Activated naive CD8-positive, alpha-beta T cell treated with anti-CD3 and anti-CD28 coated beads, Interleukin-2, amount 50 U/mL, for 24 hours (primary cell): ENCODE data around the gene FNBP1.
A peak's percentile ranks its signal among the peaks of the same experiment; 100 is the strongest.
"Not testable (repeated sequence)": the region's sequence is repeated elsewhere in the genome, so short reads cannot be mapped to it uniquely, and the experiment has no call there.

Experiments used
- ATAC-seq: fragments of 150-1000 bp; cut with Tn5 transposase; one replicate; pipeline ENCODE4 v1.10.0; 2021
- DNase-seq: peaks from one replicate; pipeline ENCODE4 v3.0.0; 2021
- H3K27ac Mint-ChIP-seq: one replicate; pipeline ENCODE4 v1.8.0; 2021; ENCODE audit warnings: mild to moderate bottlenecking, mixed read lengths
- H3K27me3 Mint-ChIP-seq: one replicate; pipeline ENCODE4 v1.8.0; 2021; ENCODE audit warnings: mixed read lengths
- H3K36me3 Mint-ChIP-seq: one replicate; pipeline ENCODE4 v1.8.0; 2021; ENCODE audit warnings: low read depth, mixed read lengths
- H3K4me1 Mint-ChIP-seq: one replicate; pipeline ENCODE4 v1.8.0; 2021; ENCODE audit warnings: mixed read lengths
- H3K4me3 Mint-ChIP-seq: one replicate; pipeline ENCODE4 v1.8.0; 2021; ENCODE audit warnings: mild to moderate bottlenecking, moderate library complexity, mixed read lengths
- H3K9me3 Mint-ChIP-seq: one replicate; pipeline ENCODE4 v1.8.0; 2021; ENCODE audit warnings: mixed read lengths

The FNBP1 gene

GRCh38 chr9:129981180-129981907 is 61.6 kb downstream of the FNBP1 start:
- Mint-ChIP-seq H3K4me3 (no peak overlapping the region), H3K4me1 (peaks cover 54% of the 10 kb centered on the region), H3K36me3 (peaks cover 53% of the 10 kb centered on the region), H3K27me3 (no peaks in the 10 kb centered on the region), H3K27ac (peak overlapping the region; percentile 81), H3K9me3 (peaks cover 6% of the 10 kb centered on the region)
- ATAC-seq (no peak), DNase-seq (no peak)

- DNase-seq, ATAC-seq, H3K9me3 Mint-ChIP-seq, H3K27ac Mint-ChIP-seq, H3K27me3 Mint-ChIP-seq, H3K4me3 Mint-ChIP-seq: not testable (repeated sequence)
- Mint-ChIP-seq H3K36me3 (peaks cover 49% of the 10 kb centered on the region), H3K4me1 (peaks cover 44% of the 10 kb centered on the region)
Measured at GRCh38 chr9:129980224-129980623, 62.8 kb downstream of the FNBP1 start.

DNA sequence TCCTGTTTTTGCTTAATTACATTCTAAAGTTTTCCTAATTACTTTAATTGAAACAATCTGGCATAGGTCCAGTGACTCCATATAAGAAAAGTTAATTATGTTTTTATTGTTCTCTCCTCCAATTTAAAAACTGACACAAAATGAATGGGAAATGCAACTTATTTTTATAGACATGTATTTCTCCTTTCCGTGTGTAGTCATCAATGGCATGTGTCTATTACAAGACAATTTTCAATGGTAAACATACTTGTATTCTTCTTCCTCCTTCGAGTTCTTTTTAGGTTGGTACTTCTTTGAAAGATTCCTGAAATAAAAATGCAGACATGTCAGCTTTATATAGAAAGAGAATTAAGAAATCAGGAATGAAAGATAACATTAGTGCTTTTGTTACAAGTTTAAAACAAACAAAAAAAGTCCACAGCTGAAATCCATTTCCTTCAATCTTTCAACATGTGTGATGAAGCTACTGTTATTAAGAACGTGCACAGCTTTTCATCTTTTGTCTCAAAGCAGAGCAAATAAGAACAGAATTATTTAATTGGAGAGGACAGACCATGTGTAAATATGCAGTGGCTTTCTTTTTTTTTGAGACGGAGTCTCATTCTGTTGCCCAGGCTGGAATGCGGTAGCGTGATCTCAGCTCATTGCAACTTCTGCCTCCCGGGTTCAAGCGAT is 63.8 kb downstream of the FNBP1 start:
- H3K27ac Mint-ChIP-seq = peak overlapping the region; percentile 76
- no peak for DNase-seq
- no peaks in the 10 kb centered on the region for H3K9me3 Mint-ChIP-seq
- peaks cover 34% of the 10 kb centered on the region for H3K4me1 Mint-ChIP-seq
- peaks cover 46% of the 10 kb centered on the region for H3K36me3 Mint-ChIP-seq
- H3K27me3 Mint-ChIP-seq = no peaks in the 10 kb centered on the region
- ATAC-seq = no peak
- no peak overlapping the region for H3K4me3 Mint-ChIP-seq

DNA sequence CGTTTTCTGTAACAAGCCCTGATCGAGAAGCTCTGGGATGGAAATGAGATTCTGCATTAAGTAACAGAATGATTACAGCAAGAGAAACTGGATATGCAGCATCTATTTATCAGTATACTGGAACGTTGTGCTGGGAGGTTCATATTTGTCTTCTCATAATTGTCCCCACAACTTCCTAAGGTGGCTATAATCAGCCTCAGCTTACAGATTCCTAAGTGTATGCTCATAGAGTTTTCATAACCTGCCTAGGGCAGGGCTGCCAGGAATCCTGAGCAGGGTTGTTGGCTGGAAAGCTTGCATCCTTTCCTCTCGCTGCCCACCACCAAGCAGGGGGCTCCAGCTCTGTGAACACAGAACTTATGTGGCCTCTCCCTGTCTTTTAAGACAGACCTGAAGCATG is 70.2 kb downstream of the FNBP1 start:
- DNase-seq (no peak), ATAC-seq (no peak)
- H3K36me3 Mint-ChIP-seq = peaks cover 52% of the 10 kb centered on the region
- H3K4me1 Mint-ChIP-seq = peaks cover 52% of the 10 kb centered on the region
- H3K9me3 Mint-ChIP-seq = no peaks in the 10 kb centered on the region
- H3K27me3 Mint-ChIP-seq = no peaks in the 10 kb centered on the region
- no peak overlapping the region for H3K4me3 Mint-ChIP-seq
- H3K27ac Mint-ChIP-seq = peak overlapping the region; percentile 74

DNA sequence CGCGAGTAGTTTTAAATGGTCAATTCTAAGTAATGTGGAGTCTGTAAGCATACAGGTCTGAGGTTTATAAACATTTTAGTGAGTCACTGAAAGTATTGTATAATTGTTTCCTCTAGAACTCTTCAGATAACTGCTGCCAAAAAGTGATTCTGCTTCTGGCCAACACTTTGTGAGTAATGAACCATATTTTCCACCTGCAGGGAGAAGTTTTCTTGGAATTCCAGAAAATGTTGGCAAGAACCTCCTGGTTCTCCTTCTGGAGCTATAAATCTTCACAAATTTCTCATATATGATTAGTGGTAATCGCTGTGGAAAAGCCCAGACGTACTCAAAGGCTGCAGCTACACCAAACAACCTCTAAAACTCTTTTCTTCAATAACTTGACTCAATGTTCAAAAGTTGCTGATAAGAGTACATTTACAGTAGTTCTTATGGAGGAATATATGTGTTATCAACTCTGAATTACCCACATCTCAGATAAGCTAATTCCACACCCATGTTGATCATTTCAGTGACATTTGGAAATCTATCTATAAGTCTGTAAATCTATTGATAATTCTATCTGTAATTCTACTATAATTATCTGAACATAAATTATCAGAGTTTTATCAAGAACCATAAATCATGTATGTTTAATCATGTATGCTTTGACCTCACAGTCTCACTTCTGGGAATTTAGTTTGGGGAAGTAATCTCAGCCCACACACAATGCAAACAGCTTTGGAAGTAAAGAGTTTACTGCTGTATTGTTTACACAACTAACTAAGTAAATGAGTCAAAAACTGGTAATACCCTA is 74.1 kb downstream of the FNBP1 start:
- H3K4me1 Mint-ChIP-seq = peaks cover 84% of the 10 kb centered on the region
- no peaks in the 10 kb centered on the region for H3K9me3 Mint-ChIP-seq
- DNase-seq (no peak), ATAC-seq (peak; percentile 82)
- peak overlapping the region; percentile 38 for H3K4me3 Mint-ChIP-seq
- H3K27me3 Mint-ChIP-seq = no peaks in the 10 kb centered on the region
- peak overlapping the region; percentile 89 for H3K27ac Mint-ChIP-seq
- peaks cover 63% of the 10 kb centered on the region for H3K36me3 Mint-ChIP-seq

DNA sequence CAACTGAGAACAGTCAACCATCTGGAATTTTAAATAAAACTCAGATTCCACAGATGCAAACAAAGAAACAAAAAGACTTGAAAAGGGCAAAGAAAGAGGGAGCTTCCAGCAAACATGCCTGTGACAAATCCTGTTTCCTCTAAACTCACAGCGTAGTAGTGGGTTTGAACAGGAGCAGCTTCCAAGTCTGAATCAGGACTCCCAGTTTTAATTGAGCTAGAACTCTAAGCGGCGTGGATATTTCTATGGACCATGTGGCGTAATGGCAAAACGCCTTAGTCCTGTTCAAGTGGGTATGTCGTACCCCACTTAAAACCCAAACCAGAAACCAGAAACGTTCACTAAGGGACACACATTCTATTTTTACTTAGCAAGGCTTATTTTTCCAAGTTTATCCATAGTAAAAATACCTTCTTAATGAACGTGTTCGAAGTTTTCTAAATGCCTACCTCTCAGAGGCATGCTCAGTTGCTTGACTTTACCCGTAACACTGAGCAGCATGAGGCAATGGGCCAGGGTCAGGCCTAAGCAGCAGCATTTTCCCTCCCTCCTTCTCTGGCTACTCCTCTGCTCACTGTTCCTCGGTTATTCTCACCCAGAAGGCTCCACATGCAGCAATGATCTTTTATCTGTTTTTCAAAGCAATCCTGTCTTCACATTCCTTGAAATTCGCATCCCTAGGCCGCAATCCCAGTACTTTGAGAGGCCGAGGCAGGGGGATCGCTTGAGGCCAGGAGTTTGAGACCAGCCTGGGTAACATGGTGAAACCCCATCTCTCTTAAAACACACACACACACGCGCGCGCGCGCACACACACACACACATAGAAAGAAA is 77.9 kb downstream of the FNBP1 start:
- DNase-seq = no peak
- peak overlapping the region; percentile 96 for H3K27ac Mint-ChIP-seq
- ATAC-seq = no peak
- H3K27me3 Mint-ChIP-seq = no peaks in the 10 kb centered on the region
- H3K4me3 Mint-ChIP-seq = no peak overlapping the region
- H3K36me3 Mint-ChIP-seq = peaks cover 62% of the 10 kb centered on the region
- H3K4me1 Mint-ChIP-seq = peaks cover 85% of the 10 kb centered on the region
- no peaks in the 10 kb centered on the region for H3K9me3 Mint-ChIP-seq

DNA sequence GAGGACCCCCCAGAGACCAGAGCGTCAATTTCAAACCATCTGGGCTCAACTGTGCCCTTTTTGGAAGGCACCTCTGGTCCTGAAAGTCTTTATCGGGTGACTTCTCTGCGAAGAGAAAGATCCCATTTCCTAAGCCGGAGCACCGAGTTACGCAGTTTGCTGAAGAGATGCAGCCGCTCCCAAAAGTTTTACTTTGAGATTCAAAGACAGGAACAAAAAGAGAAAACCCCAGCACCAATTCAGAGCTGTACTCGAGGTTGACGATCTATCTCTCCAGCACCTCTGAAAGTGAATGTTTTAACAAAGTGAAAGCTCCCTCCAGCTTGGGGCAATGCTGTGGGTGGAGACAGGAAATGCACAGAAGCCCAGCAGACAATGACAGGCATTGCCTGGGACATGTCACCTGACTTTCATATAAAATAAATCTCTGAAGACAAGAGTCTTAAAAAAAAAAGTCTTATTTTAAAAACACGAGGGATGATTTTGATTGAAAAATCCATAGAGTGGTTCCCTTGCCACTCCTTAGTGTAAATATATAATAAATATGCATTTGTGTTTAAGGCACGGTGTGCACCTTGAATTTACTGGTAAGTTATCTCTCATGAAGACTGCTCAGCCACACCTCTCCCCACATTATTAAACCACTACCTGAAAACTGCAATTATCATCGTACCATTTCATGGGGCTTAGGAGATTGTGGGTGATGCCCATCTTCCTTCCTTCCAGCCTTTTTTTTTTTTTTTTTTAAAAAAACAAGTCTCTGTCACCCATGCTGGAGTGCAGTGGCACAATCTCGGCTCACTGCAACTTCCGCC is 79.9 kb downstream of the FNBP1 start:
- DNase-seq = peak; percentile 61
- H3K4me1 Mint-ChIP-seq = peaks cover 84% of the 10 kb centered on the region
- ATAC-seq = peak; percentile 92
- H3K9me3 Mint-ChIP-seq = no peaks in the 10 kb centered on the region
- H3K4me3 Mint-ChIP-seq = peak overlapping the region; percentile 80
- H3K27me3 Mint-ChIP-seq = no peaks in the 10 kb centered on the region
- peaks cover 73% of the 10 kb centered on the region for H3K36me3 Mint-ChIP-seq
- peak overlapping the region; percentile 96 for H3K27ac Mint-ChIP-seq

DNA sequence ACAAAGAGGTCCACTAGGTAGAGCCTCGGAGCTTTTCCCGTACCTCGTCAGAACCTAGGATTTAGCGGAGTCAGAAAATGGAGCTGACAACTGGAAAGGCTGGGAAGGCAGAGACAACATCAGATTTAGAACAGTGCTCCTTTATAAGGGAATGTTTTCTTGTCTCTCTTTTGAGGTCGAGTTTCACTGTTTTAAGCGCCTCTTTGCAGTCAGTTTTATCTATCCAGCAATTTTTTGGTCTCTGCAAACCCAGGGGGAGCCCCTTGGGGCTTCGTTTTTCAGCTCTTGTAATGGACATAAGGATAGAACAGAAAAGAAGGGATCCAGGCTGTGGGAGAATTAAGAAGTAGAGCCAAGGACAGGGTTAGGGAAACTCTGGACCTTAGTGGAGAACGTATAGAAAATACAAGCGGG is 80.5 kb downstream of the FNBP1 start:
- peak overlapping the region; percentile 80 for H3K4me3 Mint-ChIP-seq
- peaks cover 79% of the 10 kb centered on the region for H3K36me3 Mint-ChIP-seq
- ATAC-seq (no peak), DNase-seq (no peak)
- H3K4me1 Mint-ChIP-seq = peaks cover 85% of the 10 kb centered on the region
- H3K27ac Mint-ChIP-seq = peak overlapping the region; percentile 96
- no peaks in the 10 kb centered on the region for H3K27me3 Mint-ChIP-seq
- no peaks in the 10 kb centered on the region for H3K9me3 Mint-ChIP-seq

DNA sequence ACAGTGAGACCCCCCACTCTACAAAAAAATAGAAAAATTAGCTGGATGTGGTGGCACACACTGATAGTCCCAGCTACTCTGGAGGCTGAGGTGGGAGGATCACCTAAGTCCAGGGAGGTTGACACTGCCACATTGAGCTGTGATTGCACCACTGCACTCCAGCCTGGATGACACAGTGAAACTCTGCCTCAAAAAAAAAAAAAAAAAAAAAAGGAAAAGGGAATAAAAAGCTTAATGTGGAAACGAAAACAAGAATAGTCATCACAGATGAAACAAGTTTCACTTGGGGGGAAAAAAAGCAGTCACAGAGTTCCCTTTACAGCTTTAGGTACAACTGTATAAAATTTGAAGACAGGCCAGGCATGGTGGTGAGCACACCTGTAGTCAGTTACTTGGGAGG is 84.2 kb downstream of the FNBP1 start:
- DNase-seq (no peak), ATAC-seq (no peak)
- H3K9me3 Mint-ChIP-seq = no peaks in the 10 kb centered on the region
- H3K36me3 Mint-ChIP-seq = peaks cover 68% of the 10 kb centered on the region
- no peak overlapping the region for H3K4me3 Mint-ChIP-seq
- H3K27ac Mint-ChIP-seq = peak overlapping the region; percentile 83
- peaks cover 82% of the 10 kb centered on the region for H3K4me1 Mint-ChIP-seq
- H3K27me3 Mint-ChIP-seq = no peaks in the 10 kb centered on the region

- H3K4me3 Mint-ChIP-seq = peak overlapping the region; percentile 45
Measured at GRCh38 chr9:129954868-129955550, 88.0 kb downstream of the FNBP1 start.

GRCh38 chr9:129953736-129954135 is 89.3 kb downstream of the FNBP1 start:
- no peak for DNase-seq
- Mint-ChIP-seq H3K4me1 (peaks cover 57% of the 10 kb centered on the region), H3K4me3 (no peak overlapping the region), H3K9me3 (no peaks in the 10 kb centered on the region), H3K27ac (no peak overlapping the region), H3K36me3 (peaks cover 63% of the 10 kb centered on the region), H3K27me3 (no peaks in the 10 kb centered on the region)
- ATAC-seq = no peak

More at GRCh38 chr9:129954868-129955550, 88.0 kb downstream of the FNBP1 start:
- Mint-ChIP-seq H3K27me3 (no peaks in the 10 kb centered on the region), H3K9me3 (no peaks in the 10 kb centered on the region), H3K27ac (peak overlapping the region; percentile 88), H3K36me3 (peaks cover 61% of the 10 kb centered on the region), H3K4me1 (peaks cover 60% of the 10 kb centered on the region)
- ATAC-seq (no peak), DNase-seq (no peak)

DNA sequence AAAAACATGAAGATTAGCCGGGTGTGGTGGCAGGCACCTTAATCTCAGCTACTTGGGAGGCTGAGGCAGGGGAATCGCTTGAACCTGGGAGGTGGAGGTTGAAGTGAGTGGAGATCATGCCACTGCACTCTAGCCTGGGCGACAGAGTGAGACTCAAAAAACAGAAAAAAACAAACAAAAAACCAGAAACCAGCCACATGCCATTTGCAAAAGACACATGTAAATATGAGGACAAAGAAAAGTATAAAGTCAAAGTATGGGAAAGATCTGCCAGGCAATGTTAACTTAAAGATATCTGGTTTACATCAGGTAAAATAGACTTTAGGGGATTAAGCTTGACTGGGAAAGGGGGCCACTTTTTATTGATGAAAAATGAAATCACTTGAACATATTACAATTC is 90.7 kb downstream of the FNBP1 start:
- ATAC-seq (no peak), DNase-seq (no peak)
- no peaks in the 10 kb centered on the region for H3K27me3 Mint-ChIP-seq
- H3K9me3 Mint-ChIP-seq = no peaks in the 10 kb centered on the region
- H3K27ac Mint-ChIP-seq = no peak overlapping the region
- no peak overlapping the region for H3K4me3 Mint-ChIP-seq
- H3K36me3 Mint-ChIP-seq = peaks cover 58% of the 10 kb centered on the region
- peaks cover 46% of the 10 kb centered on the region for H3K4me1 Mint-ChIP-seq

GRCh38 chr9:129949821-129950220 is 93.2 kb downstream of the FNBP1 start:
- DNase-seq = no peak
- Mint-ChIP-seq H3K27me3 (no peaks in the 10 kb centered on the region), H3K27ac (peak overlapping the region; percentile 53), H3K9me3 (no peaks in the 10 kb centered on the region), H3K36me3 (peaks cover 61% of the 10 kb centered on the region), H3K4me1 (peaks cover 51% of the 10 kb centered on the region), H3K4me3 (no peak overlapping the region)
- ATAC-seq = no peak
